B cell (primary cell): ENCODE results near the gene KRT20. TPM values are rescaled to one million over a fixed set of nuclear protein-coding genes. Genes with fewer than 3 reads are reported as not detected.
"Not testable (repeated sequence)": the region's sequence is repeated elsewhere in the genome, so short reads cannot be mapped to it uniquely, and the experiment has no call there.

Source experiments
- ATAC-seq: fragments of 200-7000 bp; cut with Tn5 transposase; one replicate; pipeline ENCODE4 v1.10.0; 2021; ENCODE audit warnings: low read depth, mild to moderate bottlenecking, moderate number of reproducible peaks, moderate library complexity
- CTCF ChIA-PET: fragments of 350-600 bp; sonication (Branson Sonifier 250); formaldehyde crosslinking; loops from one replicate; lab custom pipeline; 2021; ENCODE audit warnings: antibody characterized with exemption, inconsistent platforms; lab: Charles Lee
- POLR2A ChIA-PET: fragments of 350-600 bp; sonication (Branson Sonifier 250); formaldehyde crosslinking; loops from one replicate; lab custom pipeline; 2021; ENCODE audit warnings: antibody characterized with exemption; lab: Charles Lee
- DNase-seq: peaks from one replicate; pipeline ENCODE4 v3.0.0; 2013
- H2AFZ ChIP-seq: 2 replicates; pipeline ENCODE4 v1.6.1; 2012; ENCODE audit warnings: mild to moderate bottlenecking, low read depth, low read length; ENCODE audit not compliant: insufficient read depth, poor library complexity, severe bottlenecking
- H3K27ac ChIP-seq, 2 donors: 1 replicate in 1 of 2; 2 replicates in 1 of 2; pipeline ENCODE4 v1.5.1; 2012 to 2013; ENCODE audit warnings: low read length in 2 of 2, mild to moderate bottlenecking in 2 of 2, moderate library complexity in 1 of 2
- H3K27me3 ChIP-seq, 4 experiments: fragments of 200-600 bp in 1 of 4; sonication (generic) in 1 of 4; replicated peaks in 1 of 4; 1 replicate in 2 of 4; 2 replicates in 2 of 4; pipeline versions ENCODE4 v1.6.1 to v1.7.0; 2013 to 2016; ENCODE audit warnings: low read length in 3 of 4, mild to moderate bottlenecking in 2 of 4, mixed read lengths in 1 of 4, moderate library complexity in 1 of 4; ENCODE audit not compliant: insufficient read depth in 4 of 4, control insufficient read depth in 3 of 4; ENCODE audit errors: control extremely low read depth in 1 of 4
- H3K36me3 ChIP-seq, 2 experiments: replicated peaks in 1 of 2; 1 replicate in 1 of 2; 2 replicates in 1 of 2; pipeline versions ENCODE4 v1.6.1 to v1.7.1; 2013; ENCODE audit warnings: low read length in 1 of 2; ENCODE audit not compliant: insufficient read depth in 2 of 2, control insufficient read depth in 1 of 2; ENCODE audit errors: control extremely low read depth in 1 of 2, extremely low read depth in 1 of 2
- H3K4me1 ChIP-seq, 2 donors: fragments of 200-600 bp in 1 of 2; sonication (generic) in 1 of 2; 1 replicate in 1 of 2; 2 replicates in 1 of 2; pipeline versions ENCODE4 v1.5.1 to v1.6.1; 2013 to 2017; ENCODE audit warnings: low read length in 2 of 2; ENCODE audit not compliant: control insufficient read depth in 2 of 2, insufficient read depth in 2 of 2
- H3K4me2 ChIP-seq: replicated peaks from 2 replicates; pipeline ENCODE3; 2012; ENCODE audit warnings: mild to moderate bottlenecking, low read depth, low read length; ENCODE audit not compliant: poor library complexity, severe bottlenecking
- H3K4me3 ChIP-seq, 5 experiments: fragments of 200-600 bp in 1 of 5; sonication (generic) in 1 of 5; 1 replicate in 3 of 5; 2 replicates in 2 of 5; pipeline versions ENCODE4 v1.5.1 to v1.7.0; 2011 to 2016; ENCODE audit warnings: low read length in 4 of 5, mild to moderate bottlenecking in 4 of 5, low read depth in 2 of 5, control low read depth in 1 of 5, moderate library complexity in 1 of 5; ENCODE audit not compliant: insufficient read depth in 1 of 5; ENCODE audit errors: control extremely low read depth in 1 of 5, extremely low read depth in 1 of 5
- H3K79me2 ChIP-seq: fragments of 200-600 bp; sonication (generic); one replicate; pipeline ENCODE4 v1.6.0; 2016; ENCODE audit warnings: low read length; ENCODE audit not compliant: control insufficient read depth, insufficient read depth
- H3K9ac ChIP-seq: fragments of 200-600 bp; sonication (generic); 2 replicates; pipeline ENCODE4 v1.6.1; 2017; ENCODE audit warnings: mild to moderate bottlenecking, low read length, moderate library complexity
- H3K9me3 ChIP-seq, 3 donors: one replicate each; pipeline versions ENCODE4 v1.6.1 to v1.7.1; 2013; ENCODE audit warnings: low read length in 2 of 3; ENCODE audit not compliant: control insufficient read depth in 2 of 3, insufficient read depth in 1 of 3; ENCODE audit errors: control extremely low read depth in 1 of 3
- H4K20me1 ChIP-seq: 2 replicates; pipeline ENCODE4 v1.6.0; 2012; ENCODE audit warnings: mild to moderate bottlenecking, low read length; ENCODE audit not compliant: insufficient read depth, control insufficient read depth, poor library complexity, severe bottlenecking
- H3K27ac Mint-ChIP-seq: one replicate; pipeline ENCODE4 v1.8.0; 2021; ENCODE audit warnings: mixed read lengths
- H3K27me3 Mint-ChIP-seq: one replicate; pipeline ENCODE4 v1.8.0; 2021; ENCODE audit warnings: mixed read lengths
- H3K4me1 Mint-ChIP-seq: one replicate; pipeline ENCODE4 v1.8.0; 2021; ENCODE audit warnings: mixed read lengths
- H3K4me3 Mint-ChIP-seq: one replicate; pipeline ENCODE4 v1.8.0; 2021; ENCODE audit warnings: mixed read lengths
- H3K9me3 Mint-ChIP-seq: one replicate; pipeline ENCODE4 v1.8.0; 2022; ENCODE audit warnings: mixed read lengths; ENCODE audit not compliant: insufficient read depth
- CTCF ChIP-seq: fragments of 200-600 bp; IDR thresholded peaks from one replicate; pipeline ENCODE4 v1.8.0; 2022; ENCODE audit warnings: antibody characterized with exemption, mild to moderate bottlenecking
- EZH2 ChIP-seq: IDR thresholded peaks from 2 replicates; pipeline ENCODE4 v1.6.1; 2012; ENCODE audit warnings: borderline replicate concordance, low read depth, mild to moderate bottlenecking, moderate library complexity, low read length; ENCODE audit not compliant: insufficient read depth, poor library complexity, severe bottlenecking
- WGBS: methylation state at CpG from one replicate; pipeline ENCODE4 v1.1.5; 2013; ENCODE audit warnings: missing lambda C conversion rate; ENCODE audit not compliant: insufficient coverage; 5-methylcytosine and 5-hydroxymethylcytosine counted together
- intact Hi-C: fragments of 100-400 bp; cut with micrococcal nuclease; formaldehyde crosslinking; loops from one replicate; pipeline ENCODE4 v1.10.0; 2022
- polyA plus RNA-seq: library from polyadenylated mRNA; depleted of rRNA; stranded (reverse); fragments of >200 nt; gene quantifications from 2 replicates; pipeline ENCODE4 v1.2.3, GENCODE V29; 2012
- total RNA-seq, 2 donors: library from RNA; stranded (reverse); fragments of 120-200 nt in 1 of 2; gene quantifications; 1 replicate in 1 of 2; 2 replicates in 1 of 2; pipeline versions ENCODE4 v1.2.3 to v1.2.4, GENCODE V29; 2013 to 2022

Gene KRT20
- total and polyA plus RNA-seq, 2 donors (not counting 1 experiment from before 2014, with no cell fraction given) = not detected

GRCh38 chr17:40862985-40863733 is 21.9 kb downstream of the KRT20 start:
- Histone ChIP-seq H3K4me3 (no peak overlapping the region), H3K4me1 (no peaks in the 10 kb centered on the region), H3K79me2 (no peaks in the 10 kb centered on the region), H3K9me3 (peaks cover 0 to 2% (median 0%) of the 10 kb centered on the region in 3 donors), H3K9ac (no peak overlapping the region), H4K20me1 (no peaks in the 10 kb centered on the region), H2AFZ (no peak overlapping the region), H3K4me2 (no peak overlapping the region), H3K27ac (no peak overlapping the region), H3K36me3 (no peaks in the 10 kb centered on the region), H3K27me3 (peaks cover 0 to 11% (median 4%) of the 10 kb centered on the region in 4 experiments)
- Mint-ChIP-seq H3K27ac (no peak overlapping the region), H3K27me3 (peaks cover 45% of the 10 kb centered on the region), H3K4me3 (no peak overlapping the region), H3K4me1 (no peaks in the 10 kb centered on the region), H3K9me3 (no peaks in the 10 kb centered on the region)
- CTCF ChIA-PET = no interaction called here
- ATAC-seq (no peak), DNase-seq (peak; percentile 7)
- WGBS = 71% methylated on average over 39 of the region's 39 CpGs
- TF ChIP-seq CTCF = no peak
- TF ChIP-seq EZH2 = no peak
- intact Hi-C loops = no loop called here
- POLR2A ChIA-PET = no interaction called here

- Histone ChIP-seq H3K4me3 (no peak overlapping the region), H3K9me3 (peaks cover 0 to 2% (median 0%) of the 10 kb centered on the region in 3 donors), H3K27ac (no peak overlapping the region), H3K27me3 (peaks cover 0 to 6% (median 2%) of the 10 kb centered on the region in 4 experiments), H4K20me1 (no peaks in the 10 kb centered on the region), H2AFZ (no peak overlapping the region), H3K4me1 (no peaks in the 10 kb centered on the region), H3K36me3 (no peaks in the 10 kb centered on the region), H3K4me2 (no peak overlapping the region), H3K9ac (no peak overlapping the region), H3K79me2 (no peaks in the 10 kb centered on the region)
- CTCF ChIA-PET = interaction anchor here (0.6 to 1.3 kb wide), 2 partner anchors 463 to 789 kb away, joined by 4 read pairs; no protein-coding TSS in a partner anchor
- no CpG with 5 or more reads among the region's 2 CpGs for WGBS
- no peak for DNase-seq
- H3K27me3 Mint-ChIP-seq = peaks cover 46% of the 10 kb centered on the region
- no peak overlapping the region for H3K4me3 Mint-ChIP-seq
- no peak for TF ChIP-seq CTCF
- no peak for TF ChIP-seq EZH2
- no peak for ATAC-seq
- no peak overlapping the region for H3K27ac Mint-ChIP-seq
- POLR2A ChIA-PET = no interaction called here
- intact Hi-C loops = no loop called here
- H3K9me3 Mint-ChIP-seq = no peaks in the 10 kb centered on the region
- no peaks in the 10 kb centered on the region for H3K4me1 Mint-ChIP-seq
Measured at GRCh38 chr17:40859536-40859935, 25.5 kb downstream of the KRT20 start.

- H3K27me3 ChIP-seq, intact Hi-C loops, H3K4me1 Mint-ChIP-seq, H3K4me3 Mint-ChIP-seq, H3K4me3 ChIP-seq, H3K27ac Mint-ChIP-seq, POLR2A ChIA-PET, H3K27ac ChIP-seq, H3K9ac ChIP-seq, H3K9me3 ChIP-seq, H2AFZ ChIP-seq, H3K36me3 ChIP-seq, H4K20me1 ChIP-seq, DNase-seq, ATAC-seq, H3K9me3 Mint-ChIP-seq, H3K79me2 ChIP-seq, H3K4me1 ChIP-seq, H3K4me2 ChIP-seq: not testable (repeated sequence)
- peaks cover 50% of the 10 kb centered on the region for H3K27me3 Mint-ChIP-seq
- WGBS = no CpG with 5 or more reads among the region's 2 CpGs
- CTCF ChIA-PET = interaction anchor here (0.6 to 1.3 kb wide), 2 partner anchors 699 to 789 kb away, joined by 3 to 4 read pairs; no protein-coding TSS in a partner anchor
Measured at GRCh38 chr17:40858667-40859066, 26.4 kb downstream of the KRT20 start.
